Measurements from ENCODE around the gene PELI2. TPM values are rescaled to one million over a fixed set of nuclear protein-coding genes. Genes with fewer than 3 reads are reported as not detected.

The PELI2 gene
- total and polyA plus RNA-seq, 2 experiments from 2014 or later, result 8.0 to 24.5 TPM

DNA sequence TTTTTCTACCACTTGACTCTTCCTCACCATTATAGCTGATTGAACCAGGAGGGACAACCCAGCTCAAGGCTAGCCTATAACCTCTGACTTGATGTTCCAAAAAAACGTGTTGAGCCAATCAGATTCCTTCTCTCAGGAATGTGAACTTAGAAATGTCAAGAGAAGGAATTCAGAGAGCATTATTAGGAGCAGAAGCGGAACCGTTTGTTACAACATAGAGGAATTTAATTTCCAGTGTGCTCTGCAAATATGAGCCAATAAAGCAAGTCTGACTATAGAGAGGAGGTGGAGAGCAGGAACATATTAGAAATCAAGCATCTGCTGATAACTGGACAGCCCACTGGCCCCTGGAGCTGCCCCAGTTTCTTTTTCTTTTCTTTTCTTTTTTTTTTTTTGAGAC lies 15.3 kb upstream of the PELI2 start:
- Histone ChIP-seq H3F3A (replicated peaks; ENCODE audit: low read depth) (no peaks in the 10 kb centered on the region), H3K9me2 (ENCODE audit: insufficient read depth) (peaks cover 3% of the 10 kb centered on the region), H3K4me2 (no peak overlapping the region), H3K27ac (ENCODE audit: low read depth) (no peak overlapping the region), H3K27me3 (ENCODE audit: insufficient read depth) (no peaks in the 10 kb centered on the region), H3K4me3 (no peak overlapping the region), H3K36me3 (ENCODE audit: insufficient read depth) (no peaks in the 10 kb centered on the region), H3K79me2 (replicated peaks; ENCODE audit: insufficient read depth) (no peaks in the 10 kb centered on the region), H3K4me1 (ENCODE audit: insufficient read depth) (no peaks in the 10 kb centered on the region; the same call in 1 of the 2 replicates), H4K20me1 (replicated peaks; ENCODE audit: insufficient read depth) (no peaks in the 10 kb centered on the region), H2AFZ (0 out of 2 replicates have a peak overlapping the region, but pooled peaks have one; percentile 56)
- DNase-seq (ENCODE audit: low spot score) (no peak), ATAC-seq (no peak)
- TF ChIP-seq NANOG (IDR thresholded peaks at IDR 0.05; ENCODE audit: borderline replicate concordance) (no peak), POLR2AphosphoS5 (IDR thresholded peaks at IDR 0.05; ENCODE audit: low read depth) (no peak), ZNF331 (CRISPR knock-in tag; IDR thresholded peaks at IDR 0.05; ENCODE audit: low read depth) (no peak), JUNB (IDR thresholded peaks at IDR 0.05; ENCODE audit: unreplicated experiment) (no peak), STAT1 (IDR thresholded peaks at IDR 0.05; ENCODE audit: unreplicated experiment) (no peak), ZNF114 (CRISPR knock-in tag; IDR thresholded peaks at IDR 0.05) (no peak), EZH2 (IDR thresholded peaks at IDR 0.05; ENCODE audit: low read depth, unreplicated experiment) (no peak), CREB1 (CRISPR knock-in tag; IDR thresholded peaks at IDR 0.05; ENCODE audit: low read depth) (no peak), EZH2phosphoT487 (IDR thresholded peaks at IDR 0.05; ENCODE audit: unreplicated experiment) (no peak)
- TF ChIP-seq, protein P1, sequence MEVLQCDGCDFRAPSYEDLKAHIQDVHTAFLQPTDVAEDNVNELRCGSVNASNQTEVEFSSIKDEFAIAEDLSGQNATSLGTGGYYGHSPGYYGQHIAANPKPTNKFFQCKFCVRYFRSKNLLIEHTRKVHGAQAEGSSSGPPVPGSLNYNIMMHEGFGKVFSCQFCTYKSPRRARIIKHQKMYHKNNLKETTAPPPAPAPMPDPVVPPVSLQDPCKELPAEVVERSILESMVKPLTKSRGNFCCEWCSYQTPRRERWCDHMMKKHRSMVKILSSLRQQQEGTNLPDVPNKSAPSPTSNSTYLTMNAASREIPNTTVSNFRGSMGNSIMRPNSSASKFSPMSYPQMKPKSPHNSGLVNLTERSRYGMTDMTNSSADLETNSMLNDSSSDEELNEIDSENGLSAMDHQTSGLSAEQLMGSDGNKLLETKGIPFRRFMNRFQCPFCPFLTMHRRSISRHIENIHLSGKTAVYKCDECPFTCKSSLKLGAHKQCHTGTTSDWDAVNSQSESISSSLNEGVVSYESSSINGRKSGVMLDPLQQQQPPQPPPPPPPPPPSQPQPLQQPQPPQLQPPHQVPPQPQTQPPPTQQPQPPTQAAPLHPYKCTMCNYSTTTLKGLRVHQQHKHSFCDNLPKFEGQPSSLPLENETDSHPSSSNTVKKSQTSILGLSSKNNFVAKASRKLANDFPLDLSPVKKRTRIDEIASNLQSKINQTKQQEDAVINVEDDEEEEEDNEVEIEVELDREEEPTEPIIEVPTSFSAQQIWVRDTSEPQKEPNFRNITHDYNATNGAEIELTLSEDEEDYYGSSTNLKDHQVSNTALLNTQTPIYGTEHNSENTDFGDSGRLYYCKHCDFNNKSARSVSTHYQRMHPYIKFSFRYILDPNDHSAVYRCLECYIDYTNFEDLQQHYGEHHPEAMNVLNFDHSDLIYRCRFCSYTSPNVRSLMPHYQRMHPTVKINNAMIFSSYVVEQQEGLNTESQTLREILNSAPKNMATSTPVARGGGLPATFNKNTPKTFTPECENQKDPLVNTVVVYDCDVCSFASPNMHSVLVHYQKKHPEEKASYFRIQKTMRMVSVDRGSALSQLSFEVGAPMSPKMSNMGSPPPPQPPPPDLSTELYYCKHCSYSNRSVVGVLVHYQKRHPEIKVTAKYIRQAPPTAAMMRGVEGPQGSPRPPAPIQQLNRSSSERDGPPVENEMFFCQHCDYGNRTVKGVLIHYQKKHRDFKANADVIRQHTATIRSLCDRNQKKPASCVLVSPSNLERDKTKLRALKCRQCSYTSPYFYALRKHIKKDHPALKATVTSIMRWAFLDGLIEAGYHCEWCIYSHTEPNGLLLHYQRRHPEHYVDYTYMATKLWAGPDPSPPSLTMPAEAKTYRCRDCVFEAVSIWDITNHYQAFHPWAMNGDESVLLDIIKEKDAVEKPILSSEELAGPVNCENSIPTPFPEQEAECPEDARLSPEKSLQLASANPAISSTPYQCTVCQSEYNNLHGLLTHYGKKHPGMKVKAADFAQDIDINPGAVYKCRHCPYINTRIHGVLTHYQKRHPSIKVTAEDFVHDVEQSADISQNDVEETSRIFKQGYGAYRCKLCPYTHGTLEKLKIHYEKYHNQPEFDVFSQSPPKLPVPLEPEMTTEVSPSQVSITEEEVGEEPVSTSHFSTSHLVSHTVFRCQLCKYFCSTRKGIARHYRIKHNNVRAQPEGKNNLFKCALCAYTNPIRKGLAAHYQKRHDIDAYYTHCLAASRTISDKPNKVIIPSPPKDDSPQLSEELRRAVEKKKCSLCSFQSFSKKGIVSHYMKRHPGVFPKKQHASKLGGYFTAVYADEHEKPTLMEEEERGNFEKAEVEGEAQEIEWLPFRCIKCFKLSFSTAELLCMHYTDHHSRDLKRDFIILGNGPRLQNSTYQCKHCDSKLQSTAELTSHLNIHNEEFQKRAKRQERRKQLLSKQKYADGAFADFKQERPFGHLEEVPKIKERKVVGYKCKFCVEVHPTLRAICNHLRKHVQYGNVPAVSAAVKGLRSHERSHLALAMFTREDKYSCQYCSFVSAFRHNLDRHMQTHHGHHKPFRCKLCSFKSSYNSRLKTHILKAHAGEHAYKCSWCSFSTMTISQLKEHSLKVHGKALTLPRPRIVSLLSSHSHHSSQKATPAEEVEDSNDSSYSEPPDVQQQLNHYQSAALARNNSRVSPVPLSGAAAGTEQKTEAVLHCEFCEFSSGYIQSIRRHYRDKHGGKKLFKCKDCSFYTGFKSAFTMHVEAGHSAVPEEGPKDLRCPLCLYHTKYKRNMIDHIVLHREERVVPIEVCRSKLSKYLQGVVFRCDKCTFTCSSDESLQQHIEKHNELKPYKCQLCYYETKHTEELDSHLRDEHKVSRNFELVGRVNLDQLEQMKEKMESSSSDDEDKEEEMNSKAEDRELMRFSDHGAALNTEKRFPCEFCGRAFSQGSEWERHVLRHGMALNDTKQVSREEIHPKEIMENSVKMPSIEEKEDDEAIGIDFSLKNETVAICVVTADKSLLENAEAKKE (CRISPR knock-in tag; IDR thresholded peaks at IDR 0.05), result no peak
- TF ChIP-seq, protein P2, sequence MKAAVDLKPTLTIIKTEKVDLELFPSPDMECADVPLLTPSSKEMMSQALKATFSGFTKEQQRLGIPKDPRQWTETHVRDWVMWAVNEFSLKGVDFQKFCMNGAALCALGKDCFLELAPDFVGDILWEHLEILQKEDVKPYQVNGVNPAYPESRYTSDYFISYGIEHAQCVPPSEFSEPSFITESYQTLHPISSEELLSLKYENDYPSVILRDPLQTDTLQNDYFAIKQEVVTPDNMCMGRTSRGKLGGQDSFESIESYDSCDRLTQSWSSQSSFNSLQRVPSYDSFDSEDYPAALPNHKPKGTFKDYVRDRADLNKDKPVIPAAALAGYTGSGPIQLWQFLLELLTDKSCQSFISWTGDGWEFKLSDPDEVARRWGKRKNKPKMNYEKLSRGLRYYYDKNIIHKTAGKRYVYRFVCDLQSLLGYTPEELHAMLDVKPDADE (IDR thresholded peaks at IDR 0.05), result no peak
- TF ChIP-seq, protein P3, sequence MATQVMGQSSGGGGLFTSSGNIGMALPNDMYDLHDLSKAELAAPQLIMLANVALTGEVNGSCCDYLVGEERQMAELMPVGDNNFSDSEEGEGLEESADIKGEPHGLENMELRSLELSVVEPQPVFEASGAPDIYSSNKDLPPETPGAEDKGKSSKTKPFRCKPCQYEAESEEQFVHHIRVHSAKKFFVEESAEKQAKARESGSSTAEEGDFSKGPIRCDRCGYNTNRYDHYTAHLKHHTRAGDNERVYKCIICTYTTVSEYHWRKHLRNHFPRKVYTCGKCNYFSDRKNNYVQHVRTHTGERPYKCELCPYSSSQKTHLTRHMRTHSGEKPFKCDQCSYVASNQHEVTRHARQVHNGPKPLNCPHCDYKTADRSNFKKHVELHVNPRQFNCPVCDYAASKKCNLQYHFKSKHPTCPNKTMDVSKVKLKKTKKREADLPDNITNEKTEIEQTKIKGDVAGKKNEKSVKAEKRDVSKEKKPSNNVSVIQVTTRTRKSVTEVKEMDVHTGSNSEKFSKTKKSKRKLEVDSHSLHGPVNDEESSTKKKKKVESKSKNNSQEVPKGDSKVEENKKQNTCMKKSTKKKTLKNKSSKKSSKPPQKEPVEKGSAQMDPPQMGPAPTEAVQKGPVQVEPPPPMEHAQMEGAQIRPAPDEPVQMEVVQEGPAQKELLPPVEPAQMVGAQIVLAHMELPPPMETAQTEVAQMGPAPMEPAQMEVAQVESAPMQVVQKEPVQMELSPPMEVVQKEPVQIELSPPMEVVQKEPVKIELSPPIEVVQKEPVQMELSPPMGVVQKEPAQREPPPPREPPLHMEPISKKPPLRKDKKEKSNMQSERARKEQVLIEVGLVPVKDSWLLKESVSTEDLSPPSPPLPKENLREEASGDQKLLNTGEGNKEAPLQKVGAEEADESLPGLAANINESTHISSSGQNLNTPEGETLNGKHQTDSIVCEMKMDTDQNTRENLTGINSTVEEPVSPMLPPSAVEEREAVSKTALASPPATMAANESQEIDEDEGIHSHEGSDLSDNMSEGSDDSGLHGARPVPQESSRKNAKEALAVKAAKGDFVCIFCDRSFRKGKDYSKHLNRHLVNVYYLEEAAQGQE (IDR thresholded peaks at IDR 0.05; ENCODE audit: unreplicated experiment), result no peak
- TF ChIP-seq, protein P4, sequence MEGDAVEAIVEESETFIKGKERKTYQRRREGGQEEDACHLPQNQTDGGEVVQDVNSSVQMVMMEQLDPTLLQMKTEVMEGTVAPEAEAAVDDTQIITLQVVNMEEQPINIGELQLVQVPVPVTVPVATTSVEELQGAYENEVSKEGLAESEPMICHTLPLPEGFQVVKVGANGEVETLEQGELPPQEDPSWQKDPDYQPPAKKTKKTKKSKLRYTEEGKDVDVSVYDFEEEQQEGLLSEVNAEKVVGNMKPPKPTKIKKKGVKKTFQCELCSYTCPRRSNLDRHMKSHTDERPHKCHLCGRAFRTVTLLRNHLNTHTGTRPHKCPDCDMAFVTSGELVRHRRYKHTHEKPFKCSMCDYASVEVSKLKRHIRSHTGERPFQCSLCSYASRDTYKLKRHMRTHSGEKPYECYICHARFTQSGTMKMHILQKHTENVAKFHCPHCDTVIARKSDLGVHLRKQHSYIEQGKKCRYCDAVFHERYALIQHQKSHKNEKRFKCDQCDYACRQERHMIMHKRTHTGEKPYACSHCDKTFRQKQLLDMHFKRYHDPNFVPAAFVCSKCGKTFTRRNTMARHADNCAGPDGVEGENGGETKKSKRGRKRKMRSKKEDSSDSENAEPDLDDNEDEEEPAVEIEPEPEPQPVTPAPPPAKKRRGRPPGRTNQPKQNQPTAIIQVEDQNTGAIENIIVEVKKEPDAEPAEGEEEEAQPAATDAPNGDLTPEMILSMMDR (conservative IDR thresholded peaks at IDR 0.05; ENCODE audit: low read depth in 2 of 2), result no peak
- no peaks in the 10 kb centered on the region for H3K9me3 Mint-ChIP-seq
- H3K4me3 Mint-ChIP-seq, result no peak overlapping the region
- no peaks in the 10 kb centered on the region for H3K36me3 Mint-ChIP-seq (ENCODE audit: low read depth)
- H3K4me1 Mint-ChIP-seq, result no peaks in the 10 kb centered on the region
- peaks cover 4% of the 10 kb centered on the region for H3K27me3 Mint-ChIP-seq (ENCODE audit: insufficient read depth, low read depth, poor library complexity)
- no peak overlapping the region for H3K27ac Mint-ChIP-seq

All from GM23338 (cell line).